Mucosa of rectum (tissue), 2 donors: ENCODE results near the gene RNU5D-1.

Source experiments
- H3K27ac ChIP-seq, 2 donors: one replicate each; pipeline ENCODE4 v1.7.0; 2013; ENCODE audit warnings: inconsistent platforms in 2 of 2, low read depth in 2 of 2, low read length in 2 of 2
- H3K27me3 ChIP-seq, 2 donors: one replicate each; pipeline ENCODE4 v1.7.0; 2013; ENCODE audit warnings: low read length in 2 of 2; ENCODE audit not compliant: control insufficient read depth in 2 of 2, insufficient read depth in 2 of 2
- H3K36me3 ChIP-seq, 2 donors: one replicate each; pipeline ENCODE4 v1.7.0; 2013; ENCODE audit warnings: low read length in 2 of 2; ENCODE audit not compliant: control insufficient read depth in 2 of 2, insufficient read depth in 2 of 2
- H3K4me1 ChIP-seq, 2 donors: one replicate each; pipeline ENCODE4 v1.7.0; 2013; ENCODE audit warnings: low read length in 2 of 2, mild to moderate bottlenecking in 1 of 2; ENCODE audit not compliant: control insufficient read depth in 2 of 2, insufficient read depth in 2 of 2
- H3K4me3 ChIP-seq, 2 donors: one replicate each; pipeline ENCODE4 v1.7.0; 2013; ENCODE audit warnings: low read length in 2 of 2
- H3K9ac ChIP-seq, 2 donors: one replicate each; pipeline ENCODE4 v1.7.0; 2013; ENCODE audit warnings: low read length in 2 of 2, low read depth in 1 of 2, mild to moderate bottlenecking in 1 of 2
- H3K9me3 ChIP-seq, 2 donors: one replicate each; pipeline ENCODE4 v1.7.0; 2013; ENCODE audit warnings: low read length in 2 of 2; ENCODE audit not compliant: control insufficient read depth in 2 of 2
- donor health status: healthy.
- donor health status: Normal muscosa, but diverticular disease.

The RNU5D-1 gene

GRCh38 chr1:44730741-44731512, at the start of gene RNU5D-1:
Gene RNU5D-1 (minus strand): TSS chr1:44731170.
- Histone ChIP-seq H3K9ac (peak within 1 kb of the TSS; percentile 69 to 80), H3K4me1 (peaks cover 10 to 14% of the 10 kb centered on the region in 2 donors), H3K27me3 (no peaks in the 10 kb centered on the region), H3K4me3 (peak within 1 kb of the TSS; percentile 57 to 76), H3K36me3 (no peaks in the 10 kb centered on the region), H3K27ac (peak within 1 kb of the TSS; percentile 92 to 93), H3K9me3 (no peaks in the 10 kb centered on the region)

DNA sequence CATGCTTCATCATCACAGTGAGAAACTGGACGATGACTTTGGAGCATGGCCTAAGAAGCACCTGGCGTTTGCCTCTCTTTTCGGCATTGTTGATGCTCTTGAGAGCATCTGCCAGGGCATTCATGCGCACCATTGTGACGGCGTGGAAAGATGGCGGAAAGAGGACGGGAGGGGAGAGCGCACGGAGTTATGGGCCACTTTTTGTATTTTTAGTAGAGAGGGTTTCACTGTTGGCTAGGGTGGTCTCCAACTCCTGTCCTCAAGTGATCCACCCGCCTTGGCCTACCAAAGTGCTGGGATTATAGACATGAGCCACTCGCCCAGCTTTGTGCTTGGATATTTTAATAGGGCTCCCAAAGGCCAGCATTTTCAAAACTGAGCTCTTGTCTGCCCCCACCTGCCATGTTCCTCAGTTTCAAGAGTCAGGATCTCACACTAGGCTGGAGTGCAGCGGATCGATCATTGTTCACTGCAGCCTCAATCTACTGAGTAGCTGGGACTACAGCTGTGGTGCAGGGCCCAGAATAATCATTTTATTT, 49.7 kb upstream of the RNU5D-1 start:
- Histone ChIP-seq H3K9ac (no peak overlapping the region), H3K27ac (no peak overlapping the region), H3K9me3 (no peaks in the 10 kb centered on the region), H3K27me3 (no peaks in the 10 kb centered on the region), H3K36me3 (peaks cover 27 to 39% of the 10 kb centered on the region in 2 donors), H3K4me3 (no peak overlapping the region), H3K4me1 (peaks cover 17 to 26% of the 10 kb centered on the region in 2 donors)

GRCh38 chr1:44778705-44779576, 48.0 kb upstream of the RNU5D-1 start:
- H3K4me3 ChIP-seq, result no peak overlapping the region
- H3K9ac ChIP-seq, result no peak overlapping the region
- H3K36me3 ChIP-seq, result peaks cover 27 to 39% of the 10 kb centered on the region in 2 donors
- peaks cover 16 to 17% of the 10 kb centered on the region in 2 donors for H3K4me1 ChIP-seq
- no peaks in the 10 kb centered on the region for H3K27me3 ChIP-seq
- no peaks in the 10 kb centered on the region for H3K9me3 ChIP-seq
- H3K27ac ChIP-seq, result no peak overlapping the region

GRCh38 chr1:44777969-44778635, 47.1 kb upstream of the RNU5D-1 start:
- no peak overlapping the region for H3K9ac ChIP-seq
- H3K4me1 ChIP-seq, result peaks cover 13 to 16% of the 10 kb centered on the region in 2 donors
- H3K27ac ChIP-seq, result no peak overlapping the region
- no peak overlapping the region for H3K4me3 ChIP-seq
- H3K27me3 ChIP-seq, result no peaks in the 10 kb centered on the region
- H3K36me3 ChIP-seq, result peaks cover 27 to 39% of the 10 kb centered on the region in 2 donors
- H3K9me3 ChIP-seq, result no peaks in the 10 kb centered on the region

DNA sequence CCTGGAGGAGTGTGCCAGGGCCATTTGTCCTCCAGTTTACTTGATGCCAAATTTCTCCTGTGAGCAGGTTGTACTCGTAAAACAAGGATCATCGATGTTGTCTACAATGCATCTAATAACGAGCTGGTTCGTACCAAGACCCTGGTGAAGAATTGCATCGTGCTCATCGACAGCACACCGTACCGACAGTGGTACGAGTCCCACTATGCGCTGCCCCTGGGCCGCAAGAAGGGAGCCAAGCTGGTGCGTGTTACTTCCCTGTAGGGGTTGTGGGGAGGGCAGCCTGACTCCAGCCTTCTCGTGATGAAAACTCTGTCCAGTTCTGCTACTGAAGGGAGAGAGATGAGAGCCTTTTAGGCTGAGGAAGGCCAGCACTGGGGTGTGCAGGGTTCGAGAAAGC, 46.6 kb upstream of the RNU5D-1 start:
- Histone ChIP-seq H3K4me3 (peak overlapping the region in 1 of 2 donors; percentile 82), H3K27me3 (no peaks in the 10 kb centered on the region), H3K36me3 (peaks cover 27 to 39% of the 10 kb centered on the region in 2 donors), H3K9ac (peak overlapping the region in 1 of 2 donors; percentile 34), H3K4me1 (peaks cover 13 to 16% of the 10 kb centered on the region in 2 donors), H3K27ac (no peak overlapping the region), H3K9me3 (no peaks in the 10 kb centered on the region)

DNA sequence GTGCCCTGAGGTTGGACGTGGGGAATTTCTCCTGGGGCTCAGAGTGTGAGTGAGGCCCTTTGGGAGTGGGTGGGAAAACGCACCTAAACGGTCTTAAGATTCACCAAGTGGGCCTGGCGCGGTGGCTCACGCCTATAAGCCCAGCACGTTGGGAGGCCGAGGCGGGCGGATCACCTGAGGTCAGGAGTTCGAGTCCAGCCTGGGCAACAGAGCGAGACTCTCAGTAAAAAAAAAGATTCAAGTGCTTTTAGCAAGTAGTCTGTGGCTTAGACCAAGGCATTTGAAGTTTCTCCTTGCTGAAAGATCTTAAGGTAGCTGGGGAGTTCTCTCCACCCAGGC, 45.7 kb upstream of the RNU5D-1 start:
- Histone ChIP-seq H3K36me3 (peaks cover 27 to 39% of the 10 kb centered on the region in 2 donors), H3K9ac (peak overlapping the region; percentile 83 to 98), H3K9me3 (no peaks in the 10 kb centered on the region), H3K27me3 (no peaks in the 10 kb centered on the region), H3K27ac (peak overlapping the region; percentile 97), H3K4me3 (peak overlapping the region; percentile 82 to 97), H3K4me1 (peaks cover 13 to 16% of the 10 kb centered on the region in 2 donors)

DNA sequence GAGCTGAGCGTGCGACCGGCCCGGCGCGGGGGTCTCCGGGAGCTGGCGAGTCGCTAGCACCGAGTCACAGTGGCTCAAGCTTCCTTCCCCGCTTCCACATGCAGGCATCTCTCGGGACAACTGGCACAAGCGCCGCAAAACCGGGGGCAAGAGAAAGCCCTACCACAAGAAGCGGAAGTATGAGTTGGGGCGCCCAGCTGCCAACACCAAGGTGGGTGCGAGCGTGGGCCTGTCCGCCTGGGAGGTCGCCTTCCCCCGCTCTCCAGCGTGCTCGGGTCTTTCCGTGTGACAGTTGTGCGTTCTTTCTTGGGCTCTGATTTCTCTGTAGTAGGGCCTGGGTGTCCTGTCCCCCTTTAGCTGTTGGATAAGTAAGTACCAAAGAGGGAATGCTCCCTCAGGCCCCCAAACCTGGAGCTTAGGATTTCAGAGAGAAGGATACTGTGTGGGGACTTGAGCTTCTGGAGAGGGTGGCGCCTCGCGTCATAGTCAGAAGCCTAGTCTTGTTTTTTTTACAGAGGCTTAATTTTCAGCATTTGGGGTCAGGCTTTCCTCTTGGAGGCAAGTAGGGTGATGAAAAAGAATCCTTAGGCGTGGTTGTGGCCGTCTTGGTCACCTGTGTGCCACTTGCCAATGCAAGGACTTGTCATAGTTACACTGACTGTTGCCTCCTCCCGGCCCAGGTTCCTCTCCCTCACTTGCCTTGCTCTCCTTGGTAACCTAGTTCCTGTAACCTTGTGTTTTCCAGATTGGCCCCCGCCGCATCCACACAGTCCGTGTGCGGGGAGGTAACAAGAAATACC, 45.2 kb upstream of the RNU5D-1 start:
- Histone ChIP-seq H3K36me3 (peaks cover 23 to 36% of the 10 kb centered on the region in 2 donors), H3K27me3 (no peaks in the 10 kb centered on the region), H3K9ac (peak overlapping the region; percentile 83 to 98), H3K4me3 (peak overlapping the region; percentile 82 to 97), H3K4me1 (peaks cover 13 to 16% of the 10 kb centered on the region in 2 donors), H3K9me3 (no peaks in the 10 kb centered on the region), H3K27ac (peak overlapping the region; percentile 97)

DNA sequence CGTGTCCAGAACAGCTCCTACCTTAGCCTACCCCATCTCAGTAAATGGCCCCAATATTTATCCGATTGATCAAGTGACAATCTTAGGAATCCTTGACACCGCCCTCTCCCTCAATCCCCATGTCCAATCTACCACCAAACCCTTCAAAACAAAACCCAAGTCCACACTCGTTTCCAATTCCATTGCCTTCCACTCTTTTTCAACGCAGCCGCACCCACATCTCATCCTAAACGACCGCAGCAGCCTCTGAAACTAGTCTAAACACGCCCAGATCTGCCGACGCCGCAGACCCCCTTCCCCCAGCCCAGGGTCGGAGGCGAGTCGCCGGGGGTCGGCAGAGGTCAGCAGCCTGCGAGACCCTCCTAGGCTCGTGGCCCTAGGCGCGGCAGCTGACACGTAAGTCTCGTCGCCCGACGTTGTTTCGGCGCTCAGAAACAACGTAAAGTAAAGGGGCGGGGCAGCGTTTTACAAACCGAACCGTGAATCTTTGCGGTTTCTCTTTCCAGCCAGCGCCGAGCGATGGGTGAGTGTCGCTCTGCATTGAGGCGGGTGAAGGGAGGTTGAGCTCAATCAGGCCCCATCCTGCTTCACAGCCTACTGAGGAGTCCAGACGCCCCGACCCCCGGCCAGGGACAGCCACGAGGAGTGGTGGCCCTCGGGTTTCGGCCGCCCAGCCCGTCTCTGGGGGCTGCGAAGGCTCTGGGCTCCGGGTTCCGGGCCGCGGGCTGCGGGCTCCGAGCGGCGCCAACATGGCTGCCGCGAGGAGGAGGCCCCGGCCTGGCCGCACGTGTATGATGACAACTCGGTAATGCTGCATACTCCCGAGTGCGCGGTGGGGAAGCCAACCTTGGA, 44.3 kb upstream of the RNU5D-1 start, which contains the start of gene RPS8:
Gene RPS8 (plus strand): TSS at position 463 of the 852 bp plus-strand sequence. CDS start 57 bp downstream, at position 520.
- H3K27me3 ChIP-seq, result no peaks in the 10 kb centered on the region
- H3K27ac ChIP-seq, result peak within 1 kb of the TSS; percentile 97
- H3K36me3 ChIP-seq, result peaks cover 16 to 29% of the 10 kb centered on the region in 2 donors
- peaks cover 13 to 16% of the 10 kb centered on the region in 2 donors for H3K4me1 ChIP-seq
- peak within 1 kb of the TSS; percentile 82 to 97 for H3K4me3 ChIP-seq
- H3K9me3 ChIP-seq, result no peaks in the 10 kb centered on the region
- H3K9ac ChIP-seq, result peak within 1 kb of the TSS; percentile 83 to 98
